Activated CD4-positive, alpha-beta T cell treated with anti-CD3 and anti-CD28 coated beads for 1 hour (primary cell): ENCODE measurements around the gene LNPK.
"Not testable (repeated sequence)": the region's sequence is repeated elsewhere in the genome, so short reads cannot be mapped to it uniquely, and the experiment has no call there.

Experiments
- DNase-seq: peaks from one replicate; pipeline ENCODE4 v3.0.0-alpha.2; 2020

The LNPK gene, protein sequence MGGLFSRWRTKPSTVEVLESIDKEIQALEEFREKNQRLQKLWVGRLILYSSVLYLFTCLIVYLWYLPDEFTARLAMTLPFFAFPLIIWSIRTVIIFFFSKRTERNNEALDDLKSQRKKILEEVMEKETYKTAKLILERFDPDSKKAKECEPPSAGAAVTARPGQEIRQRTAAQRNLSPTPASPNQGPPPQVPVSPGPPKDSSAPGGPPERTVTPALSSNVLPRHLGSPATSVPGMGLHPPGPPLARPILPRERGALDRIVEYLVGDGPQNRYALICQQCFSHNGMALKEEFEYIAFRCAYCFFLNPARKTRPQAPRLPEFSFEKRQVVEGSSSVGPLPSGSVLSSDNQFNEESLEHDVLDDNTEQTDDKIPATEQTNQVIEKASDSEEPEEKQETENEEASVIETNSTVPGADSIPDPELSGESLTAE

DNA sequence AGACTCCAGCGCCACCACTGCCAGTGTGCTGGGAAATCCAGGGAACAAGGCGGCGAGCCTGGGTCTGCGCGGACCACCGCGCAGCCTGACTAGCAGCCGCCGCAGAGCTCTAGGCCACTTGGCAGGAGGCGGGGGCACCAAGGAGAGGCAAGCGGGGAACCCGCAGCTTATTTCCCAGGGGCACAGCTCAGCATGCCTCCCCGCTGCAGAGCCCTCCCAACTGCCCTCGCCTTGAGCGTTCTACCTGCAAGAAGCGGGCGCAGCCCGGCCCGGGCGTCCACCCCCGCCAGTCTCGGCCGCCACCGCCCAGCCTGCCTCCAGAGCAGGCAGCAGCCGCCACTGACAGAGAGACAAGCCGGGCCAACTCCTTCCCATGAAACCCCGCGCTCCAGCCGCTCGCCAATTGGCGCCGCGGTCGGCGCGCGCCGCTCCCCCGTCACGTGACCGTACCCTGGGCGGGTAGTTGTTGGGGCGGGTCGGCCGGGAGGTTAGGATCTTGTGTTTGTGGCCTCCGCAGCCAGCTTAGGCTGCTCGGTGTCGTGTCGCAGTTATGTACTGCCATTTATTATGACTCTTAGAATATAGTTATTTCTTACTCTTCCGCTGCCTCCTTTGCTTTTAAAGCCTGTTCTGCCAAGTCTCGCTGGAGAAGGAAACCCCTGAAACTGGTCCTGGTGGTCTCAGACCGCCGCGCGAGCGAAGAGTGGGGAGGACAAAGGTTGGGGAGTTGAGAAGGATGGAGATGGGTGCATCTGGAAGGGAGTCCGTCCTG is at the start of gene LNPK:
Gene LNPK, minus strand, starts transcription at position 352 of the 772 bp plus-strand sequence. CDS start 6,683 bp downstream, outside the sequence.
- peak; percentile 86 for DNase-seq

DNA sequence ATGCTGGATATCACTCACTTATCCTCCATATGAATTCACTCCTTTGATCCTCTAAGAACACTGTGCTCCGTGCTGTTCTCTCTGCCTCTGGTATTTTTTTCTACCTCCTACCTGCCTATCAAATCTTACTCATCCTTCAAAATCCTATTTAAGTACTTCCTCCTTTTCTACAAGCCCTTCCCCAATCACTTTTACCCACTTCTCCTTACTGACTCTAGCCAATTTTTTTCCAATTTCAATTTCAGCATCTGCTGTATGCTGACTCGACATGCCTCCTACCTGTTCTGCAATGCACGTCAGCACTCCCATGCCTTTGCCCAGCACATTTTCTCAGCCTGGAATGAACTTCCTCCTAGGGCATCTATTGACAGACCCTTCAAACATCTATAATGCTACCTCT is 37.3 kb upstream of the LNPK start:
- no peak for DNase-seq

DNA sequence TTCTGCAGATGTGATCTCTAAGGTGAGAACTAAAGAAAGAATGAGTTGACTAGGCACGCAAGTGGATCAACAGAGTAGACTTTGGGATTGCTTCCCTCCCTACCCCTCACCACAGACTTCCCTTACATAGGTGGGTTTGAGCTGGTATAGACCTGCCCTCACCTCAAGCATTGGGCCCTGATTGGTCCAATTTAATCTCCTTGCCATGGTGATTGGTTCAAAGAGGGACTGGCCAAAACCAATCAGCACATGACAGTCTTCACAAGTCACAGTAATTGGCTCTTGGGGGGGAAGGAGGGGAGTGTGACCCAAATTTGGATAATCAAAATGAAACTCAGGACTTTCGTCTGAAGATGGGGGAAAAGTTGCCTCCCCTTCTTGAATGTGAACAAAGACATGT is 36.6 kb upstream of the LNPK start:
- DNase-seq = no peak

DNA sequence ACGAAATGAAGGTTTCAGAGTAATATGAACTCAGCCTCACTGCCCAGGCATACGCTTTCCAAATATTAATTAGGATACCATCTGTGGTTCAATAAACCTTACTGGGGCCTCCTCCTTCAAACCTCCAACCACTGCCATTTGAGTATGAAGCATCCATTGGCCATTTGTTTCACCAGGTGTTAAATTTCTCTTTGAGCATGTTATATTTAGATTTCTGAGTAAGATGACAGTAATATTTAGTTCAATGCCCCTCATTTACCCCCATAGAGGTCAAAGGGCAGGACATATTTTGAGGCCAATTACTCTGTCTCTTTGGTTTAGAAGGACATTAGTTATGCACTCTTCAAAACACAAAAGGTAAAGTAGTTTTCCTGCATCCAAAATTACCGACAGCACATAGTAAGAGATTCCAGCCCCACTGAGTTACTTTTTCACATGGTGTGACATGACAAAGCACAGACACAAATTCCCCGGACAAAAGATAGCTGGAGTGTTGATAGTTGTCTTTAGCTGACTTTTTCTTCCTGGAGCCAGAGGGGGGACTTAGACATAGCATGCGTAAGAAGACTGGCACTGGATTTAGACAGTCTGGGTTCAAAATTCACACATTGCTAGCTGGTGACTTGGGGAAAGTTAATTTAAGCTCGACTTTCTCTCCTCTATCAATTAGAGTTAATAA is 33.1 kb upstream of the LNPK start:
- no peak for DNase-seq

DNA sequence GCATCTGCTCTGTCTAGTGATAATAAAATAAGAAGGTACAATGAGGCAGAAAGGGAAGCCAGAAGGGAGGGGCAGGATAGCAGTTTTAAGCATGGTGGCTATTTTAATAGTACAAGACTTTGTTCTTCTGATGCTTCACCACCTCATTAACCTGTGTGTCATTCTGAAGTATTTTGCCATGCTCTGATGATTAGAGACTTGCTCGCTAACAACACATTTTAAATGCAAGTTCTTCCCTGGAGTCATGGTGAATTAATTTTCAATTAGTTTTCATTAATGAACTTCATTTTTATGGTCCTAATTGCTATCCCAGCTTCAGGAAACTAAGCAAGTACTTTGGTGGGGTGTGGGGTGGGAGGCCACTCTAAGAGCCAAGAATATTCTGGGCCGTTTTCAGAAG is 25.7 kb upstream of the LNPK start:
- DNase-seq = no peak

DNA sequence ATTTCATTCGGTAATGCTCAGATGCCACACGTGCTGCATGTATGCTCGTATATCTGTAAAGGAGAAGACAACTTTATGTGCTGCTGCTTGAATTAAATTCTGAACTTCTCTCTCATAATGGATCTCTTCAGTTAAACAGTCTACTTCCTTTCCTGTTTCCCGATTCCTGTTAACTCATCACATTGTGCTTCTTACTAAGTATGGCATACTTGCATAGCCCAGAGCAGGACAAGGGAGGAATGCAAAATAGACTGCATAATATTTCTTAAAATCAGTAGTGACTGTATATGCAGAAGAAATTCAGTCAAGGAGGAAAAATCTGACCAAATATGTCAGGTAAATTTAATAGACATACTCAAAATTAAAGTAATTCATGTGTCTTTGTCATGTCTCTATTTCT is 23.9 kb upstream of the LNPK start:
- no peak for DNase-seq

DNA sequence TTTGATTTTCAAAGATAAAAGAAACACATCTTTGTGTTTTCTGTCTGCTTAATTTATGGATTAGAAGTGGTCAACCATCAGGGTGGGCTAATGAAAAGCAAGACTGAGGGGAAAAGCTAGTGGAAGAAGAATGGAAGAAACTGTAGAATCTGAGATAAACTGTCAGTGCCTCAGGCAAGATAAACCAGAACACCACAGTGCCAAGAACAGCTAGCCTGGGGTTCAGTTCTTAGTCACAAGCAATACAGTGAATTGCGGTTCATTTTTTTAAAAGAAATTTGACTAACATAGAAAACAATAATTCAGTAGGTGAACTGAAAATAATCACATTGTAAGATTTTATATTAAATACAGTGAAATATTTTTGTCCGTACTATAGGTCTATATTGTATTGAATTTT is 22.0 kb upstream of the LNPK start:
- no peak for DNase-seq

DNA sequence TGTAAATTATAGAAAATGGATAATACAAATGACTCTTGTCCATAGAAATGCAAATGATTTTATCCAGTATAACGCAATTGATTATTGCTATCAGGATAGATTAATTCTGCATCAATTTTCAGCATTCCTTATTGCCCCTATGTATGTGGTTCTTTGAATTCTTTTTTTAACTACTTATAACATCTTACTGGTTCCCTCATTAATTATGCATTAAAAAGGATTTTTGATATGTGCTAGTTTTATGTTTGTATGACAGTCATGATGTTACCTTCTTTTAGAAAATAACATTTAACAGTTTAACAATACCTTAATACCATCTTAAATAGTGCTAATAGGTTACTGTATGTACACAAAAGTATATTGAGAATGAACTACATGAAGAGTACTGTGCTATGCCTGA is 20.0 kb upstream of the LNPK start:
- no peak for DNase-seq

DNA sequence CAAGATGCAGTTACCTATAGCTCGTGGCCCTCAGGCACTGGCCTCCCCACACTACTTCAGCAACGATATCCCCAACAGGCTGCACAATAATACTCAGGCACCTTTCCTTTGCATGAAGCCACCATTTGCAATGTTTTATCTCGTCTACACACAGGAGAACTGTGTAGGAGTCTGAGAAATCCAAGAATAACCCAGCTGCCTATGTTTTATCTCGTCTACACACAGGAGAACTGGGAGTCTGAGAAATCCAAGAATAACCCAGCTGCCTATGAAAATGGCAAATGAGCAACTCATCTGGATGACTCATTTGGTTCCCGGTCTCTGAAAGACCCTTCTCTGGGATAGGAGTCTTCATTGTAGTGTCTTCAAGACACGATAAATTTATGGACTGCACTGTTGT is 18.3 kb upstream of the LNPK start:
- DNase-seq = no peak

DNA sequence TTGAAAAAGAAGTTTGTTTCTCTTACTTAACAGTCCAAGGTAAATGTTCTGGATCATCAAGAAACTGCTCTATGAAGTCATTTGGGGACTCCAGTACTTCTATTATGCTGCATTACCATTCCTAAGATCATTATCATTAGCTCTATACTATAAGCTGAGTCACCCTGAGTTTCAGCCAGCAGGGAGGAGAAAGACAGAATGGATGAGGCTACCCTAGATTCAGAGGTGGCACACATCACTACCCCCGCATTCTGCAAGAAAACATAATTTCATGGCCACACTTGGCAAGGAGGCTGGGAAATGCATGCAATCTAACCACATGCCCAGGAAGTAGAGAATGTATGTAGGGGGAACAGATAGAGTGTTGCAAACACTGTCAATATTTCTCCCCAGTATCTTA is 16.6 kb upstream of the LNPK start:
- no peak for DNase-seq

DNA sequence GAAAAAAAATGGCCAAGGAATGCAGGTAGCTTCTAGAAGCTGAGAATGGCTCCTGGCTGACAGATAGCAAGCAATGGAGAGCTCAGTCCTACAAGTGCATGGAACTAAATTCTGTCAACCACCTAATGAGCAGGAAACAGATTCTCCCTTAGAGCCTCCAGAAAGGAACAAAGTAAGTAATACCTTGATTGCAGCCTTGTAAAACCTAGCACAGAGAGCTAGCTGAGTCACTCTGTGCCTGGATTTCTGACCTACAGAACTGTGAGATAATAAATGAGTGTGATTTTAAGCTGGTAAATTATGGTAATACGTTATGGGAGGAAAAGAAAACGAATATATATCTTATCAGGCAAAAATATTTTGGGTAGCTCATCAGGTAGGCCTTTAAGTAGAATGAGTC is 7.4 kb upstream of the LNPK start:
- DNase-seq = no peak

DNA sequence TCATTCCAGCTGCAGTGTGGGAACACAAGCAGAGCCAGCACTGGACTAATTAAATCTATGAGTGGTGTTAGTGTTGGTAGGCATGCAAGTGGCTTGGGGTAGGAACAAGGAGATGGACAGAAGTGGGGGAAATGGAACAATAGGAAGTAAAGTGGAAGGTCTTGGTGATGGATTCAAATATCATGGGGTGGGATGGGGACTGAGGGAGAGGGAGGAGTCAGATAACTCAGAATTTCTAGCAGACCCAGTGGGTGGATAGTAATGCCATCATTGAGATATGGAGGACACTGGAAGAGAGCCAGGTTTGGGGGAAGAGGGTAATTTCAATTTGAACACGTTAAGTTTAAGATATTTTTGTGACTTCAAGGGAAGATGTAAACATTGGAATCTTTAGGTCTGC is 2.9 kb upstream of the LNPK start:
- no peak for DNase-seq

DNA sequence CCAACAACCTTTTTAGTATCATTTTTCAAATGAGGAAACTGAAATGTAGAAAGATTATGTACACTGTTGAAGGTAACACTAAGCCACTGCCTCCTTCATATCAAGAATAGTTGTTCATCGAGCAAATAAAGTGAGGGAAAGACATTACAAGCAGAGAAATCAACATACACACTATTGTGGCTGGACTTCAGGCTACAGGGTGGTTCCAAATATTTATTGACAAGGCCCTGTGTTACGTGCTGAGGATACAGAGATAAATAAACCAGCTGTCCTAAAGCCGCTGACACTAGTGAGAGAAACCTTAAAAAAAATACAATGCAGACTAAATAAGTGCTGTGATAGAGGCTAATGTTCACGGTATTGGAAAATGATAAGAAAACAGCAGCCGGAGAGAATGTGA is 1.9 kb upstream of the LNPK start:
- no peak for DNase-seq

DNA sequence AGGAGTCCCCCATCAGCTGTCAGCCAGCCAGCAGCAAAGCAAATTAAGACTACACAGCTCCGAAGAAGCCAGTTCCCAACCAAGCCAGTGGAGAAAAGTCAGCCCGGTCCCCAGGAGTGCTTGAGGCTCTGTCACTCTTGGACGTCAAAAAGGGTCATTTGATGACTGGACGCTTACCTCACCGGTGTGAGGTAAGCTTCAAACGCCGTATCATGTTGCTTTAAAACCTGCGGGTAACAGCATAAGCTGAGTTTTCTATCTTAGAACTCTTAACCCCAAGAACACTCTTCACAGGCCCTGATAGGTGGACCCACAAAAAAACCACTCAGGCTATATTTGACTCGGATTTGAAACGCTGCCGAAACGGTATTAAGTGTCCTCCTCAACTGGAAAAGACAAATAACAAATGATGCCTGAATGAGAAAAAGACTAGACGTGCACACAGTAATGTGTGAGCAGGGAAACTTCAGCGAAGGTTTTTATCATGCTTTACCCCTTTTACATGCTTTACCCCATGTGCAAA is 682 bp upstream of the LNPK start:
- DNase-seq = no peak

DNA sequence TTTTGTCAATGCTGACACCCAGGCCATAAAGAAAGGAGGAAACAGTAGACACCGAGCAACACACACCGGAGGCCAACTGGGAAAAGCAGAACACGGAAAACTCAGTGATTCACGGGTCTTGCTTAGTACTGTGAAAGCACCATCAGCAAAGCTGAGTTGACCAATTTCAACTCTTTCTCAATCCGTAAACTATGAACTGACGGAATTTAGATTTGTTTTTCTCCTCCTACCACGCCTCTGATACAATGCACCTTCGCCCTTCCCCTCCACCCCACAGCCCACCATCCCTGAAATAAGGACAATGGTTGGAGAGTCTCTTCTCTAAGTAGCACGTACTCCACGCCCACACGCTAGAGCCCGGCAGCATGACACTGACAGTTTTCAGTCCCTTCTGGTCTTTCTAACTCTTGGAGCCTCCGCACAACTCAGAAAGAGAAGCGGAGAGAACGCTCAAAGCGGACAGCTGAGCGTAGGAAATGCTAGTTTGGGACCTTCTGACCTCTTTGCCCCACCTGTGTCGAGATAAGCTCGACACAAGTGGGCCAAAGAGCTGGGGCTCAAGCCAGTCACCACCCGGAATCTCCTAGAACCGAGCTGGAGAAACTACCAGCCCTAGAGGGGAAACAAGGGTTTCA is 669 bp downstream of the LNPK start:
- peak; percentile 18 for DNase-seq

DNA sequence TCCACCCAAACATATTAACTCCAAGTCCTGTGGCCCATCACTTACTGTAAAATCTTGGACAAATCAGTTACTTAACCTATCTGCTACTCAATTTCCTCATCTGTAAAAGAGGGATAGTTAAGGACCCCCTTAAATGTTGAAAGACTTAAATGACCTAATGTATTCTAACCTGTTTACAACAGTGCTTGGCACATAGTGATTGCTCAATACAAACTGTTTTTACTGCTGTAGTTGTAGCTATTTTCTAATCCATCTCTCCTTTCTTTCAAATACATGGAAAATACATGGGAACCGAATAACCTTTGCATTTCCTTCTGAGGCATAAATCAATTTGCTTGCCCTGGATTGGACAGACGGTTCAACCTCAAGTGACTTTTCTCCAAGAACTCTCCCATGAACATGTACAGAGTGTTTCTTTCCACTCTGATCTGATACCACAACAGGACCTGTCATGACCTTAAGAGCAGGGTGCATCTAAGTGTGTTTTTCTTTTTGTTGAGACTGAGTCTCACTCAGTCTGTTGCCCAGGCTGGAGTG is 2.7 kb downstream of the LNPK start:
- no peak for DNase-seq

DNA sequence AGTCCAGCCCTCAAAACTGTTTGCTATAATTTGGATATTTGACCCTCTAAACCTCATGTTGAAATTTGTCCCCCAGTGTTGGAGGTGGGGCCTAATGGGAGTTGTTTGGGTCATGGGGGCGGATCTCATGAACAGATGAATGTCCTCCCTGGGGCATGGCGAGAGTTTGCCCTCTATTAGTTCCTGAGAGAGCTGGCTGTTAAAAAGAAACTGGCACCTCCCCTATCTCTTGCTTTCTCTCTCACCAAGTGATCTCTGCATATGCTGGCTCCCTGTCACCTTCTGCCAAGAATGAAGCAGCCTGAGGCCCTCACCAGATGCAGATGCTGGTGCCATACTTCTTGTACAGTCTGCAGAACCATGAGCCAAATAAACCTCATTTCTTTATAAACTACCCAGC is 12.0 kb downstream of the LNPK start:
- DNase-seq = no peak

DNA sequence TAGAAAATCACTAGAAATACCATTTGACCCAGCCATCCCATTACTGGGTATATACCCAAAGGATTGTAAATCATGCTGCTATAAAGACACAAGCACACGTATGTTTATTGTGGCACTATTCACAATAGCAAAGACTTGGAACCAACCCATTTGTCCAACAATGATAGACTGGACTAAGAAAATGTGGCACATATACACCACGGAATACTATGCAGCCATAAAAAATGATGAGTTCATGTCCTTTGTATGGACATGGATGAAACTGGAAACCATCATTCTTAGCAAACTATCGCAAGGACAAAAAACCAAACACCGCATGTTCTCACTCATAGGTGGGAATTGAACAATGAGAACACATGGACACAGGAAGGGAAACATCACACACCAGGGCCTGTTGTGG is 14.9 kb downstream of the LNPK start:
- DNase-seq = not testable (repeated sequence)

DNA sequence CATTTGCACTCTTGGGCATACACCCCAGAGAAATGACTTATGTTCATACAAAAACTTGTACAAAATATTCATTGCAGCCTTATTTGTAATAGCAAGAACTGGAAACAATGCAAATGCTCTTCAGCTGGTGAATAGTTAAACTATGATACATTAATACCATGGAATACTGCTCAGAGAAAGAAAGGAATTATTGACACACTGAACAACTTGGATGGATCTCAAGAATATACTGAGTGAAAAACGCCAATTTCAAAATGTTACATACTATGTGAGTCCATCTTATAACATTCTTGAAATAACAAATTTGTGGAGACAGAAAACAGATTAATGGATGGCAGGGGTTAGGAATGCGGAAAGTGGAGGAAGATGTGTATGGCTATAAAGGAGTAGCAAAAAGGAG is 17.2 kb downstream of the LNPK start:
- DNase-seq = no peak

DNA sequence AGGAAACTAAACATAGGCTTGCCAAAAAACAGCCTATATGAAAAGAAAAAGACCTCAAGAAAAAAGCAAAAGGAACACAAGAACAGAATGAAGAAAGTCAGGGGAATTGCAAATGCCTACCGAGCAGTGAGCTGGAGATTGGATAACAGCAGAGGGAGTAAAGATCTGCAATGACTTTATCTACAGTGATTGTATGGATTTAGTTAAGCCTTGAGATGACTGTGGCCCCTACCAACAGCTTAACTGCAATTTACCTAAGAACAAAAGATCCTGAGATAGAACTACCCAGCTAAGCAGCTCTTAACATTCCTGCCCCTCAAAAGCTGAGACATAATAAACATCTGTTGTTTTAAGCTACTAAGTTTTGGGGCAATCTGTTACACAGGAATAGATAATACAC is 20.5 kb downstream of the LNPK start:
- DNase-seq = no peak

DNA sequence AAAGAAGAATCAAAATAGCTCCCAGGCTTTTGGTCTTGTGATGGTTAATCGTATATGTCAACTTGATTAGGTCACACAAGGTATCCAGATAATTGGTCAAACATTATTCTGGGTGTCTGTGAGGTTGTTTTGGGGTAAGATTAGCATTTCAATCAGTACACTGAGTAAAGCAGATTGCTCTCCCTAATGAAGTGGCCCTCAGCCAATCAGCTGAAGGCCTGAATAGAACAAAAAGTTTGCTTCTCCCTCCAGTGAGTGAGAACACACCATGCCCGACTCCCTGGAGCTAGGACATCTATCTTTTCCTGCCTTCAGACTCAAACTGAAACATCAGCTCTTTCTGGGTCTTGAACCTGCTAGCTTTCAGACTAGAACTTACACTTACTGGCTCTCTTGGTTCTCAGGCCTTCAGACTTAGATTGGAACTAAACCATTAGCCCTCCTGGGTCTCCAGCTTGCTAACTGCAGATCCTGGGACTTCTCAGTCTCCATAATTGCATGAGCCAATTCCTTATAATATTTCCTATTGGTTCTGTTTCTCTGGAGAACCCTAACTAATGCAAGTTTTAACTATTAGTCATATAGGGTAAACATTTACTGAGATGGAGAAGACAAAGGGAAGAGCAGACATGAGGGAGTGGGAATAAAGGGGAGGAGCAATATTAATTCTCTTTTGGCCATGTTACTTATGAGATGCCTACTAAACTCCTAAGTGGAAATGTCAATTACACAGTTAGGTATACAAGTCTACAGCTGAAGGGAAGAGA is 25.5 kb downstream of the LNPK start:
- DNase-seq = no peak

DNA sequence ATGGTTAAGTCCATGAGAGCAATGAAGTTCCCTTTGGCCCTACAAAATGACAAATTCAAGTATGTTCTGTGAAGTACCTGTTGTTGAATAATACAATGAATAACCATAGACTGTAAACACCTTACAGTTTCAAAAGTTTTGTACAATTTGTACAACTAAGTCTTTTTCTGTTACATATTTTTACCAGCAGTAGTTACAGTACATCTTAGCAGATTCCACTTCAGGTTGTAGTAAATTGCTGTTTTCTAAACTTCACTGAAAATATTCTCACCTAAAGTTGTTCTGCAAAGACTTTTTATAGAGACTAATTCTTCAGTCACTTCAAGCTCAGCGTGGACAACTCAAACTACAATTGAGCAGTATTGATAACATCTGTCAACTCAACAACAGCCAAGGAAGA is 28.7 kb downstream of the LNPK start:
- DNase-seq = no peak
